SK-N-DZ (cell line): ENCODE measurements around the gene KMT2E.

Source experiments
- DNase-seq: peaks from one replicate; pipeline ENCODE4 v3.0.0-alpha.2; 2015; ENCODE audit warnings: low spot score

The KMT2E gene

DNA sequence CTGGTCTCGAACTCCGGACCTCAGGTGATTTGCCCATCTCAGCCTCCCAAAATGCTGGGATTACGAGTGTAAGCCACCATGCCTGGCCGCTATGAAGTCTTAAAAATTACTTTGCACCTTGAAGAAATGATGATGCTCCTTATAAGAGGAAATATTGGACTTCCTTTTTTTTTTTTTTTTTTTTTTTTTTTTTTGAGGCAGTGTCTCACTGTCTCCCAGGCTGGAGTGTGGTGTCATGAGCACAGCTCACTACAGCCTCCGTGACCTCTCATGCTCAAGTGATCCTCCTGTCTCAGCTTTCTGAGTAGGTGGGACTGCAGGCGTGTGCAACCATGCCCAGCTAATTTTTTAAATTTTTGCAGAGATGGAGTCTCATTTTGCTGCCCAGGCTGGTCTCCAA lies 65.3 kb downstream of the KMT2E start:
- no peak for DNase-seq

DNA sequence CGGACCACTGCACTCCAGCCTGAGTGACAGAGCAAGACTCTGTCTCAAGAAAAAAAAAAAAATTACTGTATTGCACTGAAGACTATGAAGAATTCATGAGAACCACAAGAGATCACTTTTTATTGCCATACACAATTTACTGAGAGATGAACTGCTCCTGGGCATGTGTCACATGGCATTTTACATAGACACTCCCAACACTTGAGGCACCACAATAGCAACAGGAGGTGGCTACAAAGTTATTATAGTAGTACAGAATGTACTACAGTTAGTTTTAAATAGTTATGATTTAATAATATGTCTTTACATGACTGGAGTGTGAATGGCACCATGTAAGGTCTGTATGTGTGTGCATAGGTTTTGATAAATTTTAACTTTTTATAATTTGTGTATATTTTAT lies 70.6 kb downstream of the KMT2E start:
- DNase-seq: no peak

DNA sequence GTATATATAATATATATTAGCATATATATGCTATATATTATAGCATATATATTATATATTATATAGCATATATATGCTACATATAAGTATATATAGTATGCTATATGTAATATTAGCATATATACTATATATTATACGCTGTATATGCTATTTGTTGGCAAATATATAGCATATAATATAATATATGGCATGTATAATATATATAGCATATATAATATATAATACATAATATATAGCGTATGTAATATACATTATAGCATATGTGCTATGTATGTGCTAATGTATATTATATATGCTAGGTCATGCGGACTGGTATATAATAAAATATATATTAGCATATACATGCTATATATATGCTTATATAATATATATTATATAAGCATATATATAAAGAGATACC lies 72.8 kb downstream of the KMT2E start:
- no peak for DNase-seq

DNA sequence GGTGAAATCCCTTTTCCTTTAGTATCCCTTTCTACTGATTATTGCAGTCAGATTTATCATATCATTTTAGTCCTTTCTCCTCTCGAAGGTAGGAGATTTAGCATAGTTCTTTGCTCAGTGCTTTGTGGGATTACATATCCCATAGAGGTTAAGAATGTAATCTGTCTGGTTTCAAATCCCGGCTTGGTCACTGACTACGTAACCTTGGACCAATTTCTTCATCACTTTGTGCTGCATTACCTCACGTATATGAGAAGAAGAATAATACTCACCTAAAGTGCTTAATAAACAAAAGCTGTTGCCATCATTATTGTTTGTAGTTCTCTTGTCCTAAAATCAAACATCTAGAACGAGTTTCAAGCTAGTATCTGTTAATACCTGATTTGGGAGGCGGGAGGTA lies 74.0 kb downstream of the KMT2E start:
- no peak for DNase-seq

DNA sequence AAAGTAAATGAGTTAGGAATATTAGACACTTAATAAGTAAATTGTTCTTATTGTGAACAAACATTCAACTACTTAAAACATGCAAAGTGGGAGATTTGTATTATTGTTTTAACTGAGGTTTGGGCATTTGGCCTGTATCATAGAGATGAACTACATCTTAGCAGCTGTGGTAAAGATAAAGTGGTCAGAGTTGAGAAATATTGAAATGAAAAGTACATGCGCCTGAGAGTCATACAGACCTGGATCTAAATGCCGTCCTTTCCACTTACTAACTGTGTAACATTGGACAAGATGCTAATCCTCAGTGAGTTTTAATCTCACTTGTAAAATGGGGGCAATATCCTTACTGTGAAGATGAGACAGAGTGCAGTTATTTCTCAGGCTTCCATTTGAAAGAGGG lies 74.5 kb downstream of the KMT2E start:
- DNase-seq: no peak

DNA sequence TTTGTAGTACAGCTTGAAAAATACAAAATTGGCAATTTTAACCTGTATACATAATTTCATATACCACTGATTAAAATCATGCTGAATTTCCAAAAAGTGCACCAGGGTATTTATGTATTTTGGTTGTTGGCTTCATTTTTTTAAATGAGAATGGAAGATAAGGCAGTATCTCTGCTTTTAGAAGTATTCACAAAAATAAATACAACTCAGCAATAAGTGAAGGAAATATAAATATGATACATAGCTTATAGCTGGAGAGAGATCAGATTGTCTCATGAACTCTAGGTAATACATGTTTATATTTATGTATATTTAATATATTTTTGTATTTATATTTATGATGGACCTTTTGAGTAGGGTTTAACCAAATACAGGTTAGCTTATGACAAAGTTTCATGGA lies 81.0 kb downstream of the KMT2E start:
- DNase-seq: no peak

DNA sequence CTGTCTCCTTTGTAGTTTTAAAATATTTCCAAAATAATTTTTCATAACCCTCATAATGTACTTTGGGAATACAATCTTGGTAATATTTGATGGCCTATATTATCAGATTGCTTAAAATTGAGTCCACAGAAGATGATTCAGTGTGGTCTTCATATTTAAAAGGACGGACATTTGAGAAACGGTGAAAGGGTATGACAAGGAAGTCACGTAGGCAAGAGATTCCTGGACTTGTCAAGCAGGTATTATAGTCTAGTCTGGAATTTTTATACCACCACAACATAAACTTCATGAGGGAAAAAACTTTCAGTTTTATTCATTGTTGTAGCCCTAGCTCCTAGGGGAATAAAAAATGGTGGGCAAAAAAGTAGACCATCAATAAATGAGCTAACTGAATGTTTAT lies 82.3 kb downstream of the KMT2E start:
- DNase-seq: no peak

DNA sequence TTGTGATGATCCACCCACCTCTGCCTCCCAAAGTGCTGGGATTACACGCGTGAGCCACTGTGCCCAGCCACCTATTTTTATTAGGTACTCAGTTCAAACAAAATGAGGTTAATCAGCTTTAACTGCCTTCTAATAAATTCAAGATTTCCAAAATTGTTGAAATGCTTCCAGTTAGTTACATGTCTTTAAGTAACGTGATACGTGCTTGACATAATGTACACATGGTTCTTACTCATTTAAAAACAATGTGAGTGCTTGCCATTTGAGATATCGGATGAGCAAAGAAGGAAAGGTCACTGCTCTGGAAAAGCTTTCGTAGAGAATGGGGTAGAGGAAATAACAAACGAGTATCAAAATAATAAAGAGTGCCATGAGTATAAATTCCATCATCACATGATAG lies 83.6 kb downstream of the KMT2E start:
- no peak for DNase-seq

DNA sequence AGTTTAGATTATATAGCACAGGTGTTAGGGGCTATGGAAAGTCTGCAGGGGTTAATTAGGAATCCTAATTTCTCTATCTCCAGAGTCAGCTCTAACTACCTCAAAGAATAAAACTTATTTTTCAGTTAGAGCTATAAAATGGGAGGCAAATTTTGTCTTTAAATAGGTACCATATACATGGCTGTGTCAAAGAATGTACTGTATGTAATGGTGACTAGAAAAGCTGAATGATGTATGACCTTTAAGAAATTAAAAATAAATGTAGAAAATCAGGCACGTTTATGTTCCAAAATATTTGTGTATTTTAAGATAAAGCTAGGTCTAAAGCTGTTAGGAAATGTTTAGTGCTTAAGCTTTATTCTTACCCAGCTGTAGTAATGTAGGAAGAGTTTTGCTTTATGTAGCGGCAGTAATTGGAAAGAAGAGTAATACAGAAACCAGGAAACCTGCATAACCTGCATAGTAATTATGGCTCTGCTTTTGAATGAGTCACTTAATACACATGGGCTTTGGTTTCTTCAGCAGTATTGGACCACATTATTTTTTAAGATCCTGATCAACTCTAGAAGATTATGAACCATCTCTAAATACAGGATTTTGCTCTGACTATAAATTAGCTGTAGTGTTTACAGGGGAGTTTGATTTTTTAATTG lies 85.0 kb downstream of the KMT2E start:
- DNase-seq: no peak

DNA sequence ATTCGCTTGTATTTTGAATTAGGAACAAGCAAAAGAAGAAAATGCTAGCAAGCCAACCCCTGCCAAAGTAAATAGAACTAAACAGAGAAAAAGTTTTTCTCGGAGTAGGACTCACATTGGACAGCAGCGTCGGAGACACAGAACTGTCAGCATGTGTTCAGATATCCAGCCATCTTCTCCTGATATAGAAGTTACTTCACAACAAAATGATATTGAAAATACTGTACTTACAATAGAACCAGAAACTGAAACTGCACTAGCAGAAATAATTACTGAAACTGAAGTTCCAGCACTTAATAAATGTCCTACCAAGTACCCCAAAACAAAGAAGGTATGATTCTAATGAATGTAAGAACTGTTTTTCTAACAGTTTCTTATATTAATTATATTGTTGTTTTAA lies 87.9 kb downstream of the KMT2E start:
- no peak for DNase-seq

DNA sequence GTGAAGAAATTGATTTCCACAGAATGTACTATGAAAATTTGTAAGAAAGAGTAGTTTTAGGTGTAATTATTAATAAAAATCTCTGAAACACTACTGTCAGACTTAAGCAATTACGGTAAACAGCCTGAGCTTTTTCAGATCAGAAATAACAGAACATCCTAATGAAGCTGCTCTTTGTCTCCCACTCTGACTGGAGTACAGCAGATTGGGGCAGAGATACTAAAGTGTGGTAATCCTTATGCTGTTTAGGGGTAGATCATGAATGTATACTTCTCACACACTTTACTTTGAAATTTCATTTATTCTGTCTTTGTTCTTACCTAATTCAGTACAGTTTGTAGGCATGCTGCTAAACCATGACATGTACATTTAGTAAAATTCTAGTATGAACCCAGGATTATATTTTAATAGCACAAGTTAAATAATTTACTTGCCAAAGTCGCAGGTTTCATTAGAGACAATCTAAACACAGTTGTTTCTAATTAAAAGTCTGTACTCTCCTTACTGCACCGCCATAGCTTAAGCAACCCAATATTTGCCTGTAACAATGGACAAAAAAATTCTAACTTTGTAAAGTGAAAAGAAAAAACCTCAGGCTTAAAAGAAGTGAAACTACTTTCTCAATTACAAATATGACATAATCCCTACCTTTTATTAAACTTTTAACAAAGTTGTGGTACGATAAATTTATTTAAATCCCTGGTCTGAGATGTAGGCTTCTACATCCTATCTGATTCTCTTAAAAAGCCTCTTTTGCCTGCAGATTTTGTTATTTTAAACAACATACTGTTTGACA lies 88.8 kb downstream of the KMT2E start:
- DNase-seq: no peak

DNA sequence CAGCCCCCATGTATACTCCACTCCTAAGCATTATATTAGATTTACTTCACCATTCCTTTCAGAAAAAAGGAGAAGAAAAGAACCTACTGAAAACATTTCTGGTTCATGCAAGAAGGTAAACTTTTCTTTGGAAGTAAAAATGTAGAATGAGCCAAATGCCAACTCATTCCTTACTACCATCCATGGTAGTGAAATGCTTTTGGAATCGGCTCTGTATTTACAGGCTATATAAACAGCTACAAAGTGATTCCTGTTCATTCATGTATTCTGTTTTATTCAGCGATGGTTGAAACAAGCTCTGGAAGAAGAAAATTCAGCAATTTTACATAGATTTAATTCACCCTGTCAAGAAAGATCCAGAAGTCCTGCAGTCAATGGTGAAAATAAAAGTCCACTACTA lies 91.6 kb downstream of the KMT2E start:
- no peak for DNase-seq

DNA sequence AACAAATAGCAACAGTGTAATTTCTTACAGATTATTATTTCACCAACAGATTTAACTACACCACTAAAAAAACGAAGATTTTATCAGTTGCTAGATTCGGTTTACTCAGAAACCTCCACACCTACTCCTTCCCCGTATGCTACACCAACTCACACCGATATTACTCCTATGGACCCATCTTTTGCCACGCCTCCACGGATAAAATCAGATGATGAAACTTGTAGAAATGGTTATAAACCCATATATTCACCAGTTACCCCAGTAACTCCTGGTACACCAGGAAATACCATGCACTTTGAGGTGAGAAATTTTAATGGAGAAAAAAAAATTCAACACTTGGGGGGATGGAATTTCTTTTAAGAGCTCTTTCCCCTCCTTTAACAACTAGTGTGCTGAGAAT lies 92.5 kb downstream of the KMT2E start:
- no peak for DNase-seq

DNA sequence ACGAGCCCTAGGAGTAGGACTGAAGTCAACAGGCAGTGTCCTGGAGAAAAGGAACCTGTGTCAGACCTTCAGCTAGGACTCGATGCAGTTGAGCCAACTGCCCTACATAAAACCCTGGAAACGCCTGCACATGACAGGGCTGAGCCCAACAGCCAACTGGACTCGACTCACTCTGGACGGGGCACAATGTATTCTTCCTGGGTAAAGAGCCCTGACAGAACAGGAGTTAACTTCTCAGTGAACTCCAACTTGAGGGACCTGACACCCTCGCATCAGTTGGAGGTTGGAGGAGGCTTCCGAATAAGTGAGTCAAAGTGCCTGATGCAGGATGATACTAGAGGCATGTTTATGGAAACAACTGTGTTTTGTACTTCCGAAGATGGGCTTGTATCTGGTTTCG lies 93.5 kb downstream of the KMT2E start:
- no peak for DNase-seq

DNA sequence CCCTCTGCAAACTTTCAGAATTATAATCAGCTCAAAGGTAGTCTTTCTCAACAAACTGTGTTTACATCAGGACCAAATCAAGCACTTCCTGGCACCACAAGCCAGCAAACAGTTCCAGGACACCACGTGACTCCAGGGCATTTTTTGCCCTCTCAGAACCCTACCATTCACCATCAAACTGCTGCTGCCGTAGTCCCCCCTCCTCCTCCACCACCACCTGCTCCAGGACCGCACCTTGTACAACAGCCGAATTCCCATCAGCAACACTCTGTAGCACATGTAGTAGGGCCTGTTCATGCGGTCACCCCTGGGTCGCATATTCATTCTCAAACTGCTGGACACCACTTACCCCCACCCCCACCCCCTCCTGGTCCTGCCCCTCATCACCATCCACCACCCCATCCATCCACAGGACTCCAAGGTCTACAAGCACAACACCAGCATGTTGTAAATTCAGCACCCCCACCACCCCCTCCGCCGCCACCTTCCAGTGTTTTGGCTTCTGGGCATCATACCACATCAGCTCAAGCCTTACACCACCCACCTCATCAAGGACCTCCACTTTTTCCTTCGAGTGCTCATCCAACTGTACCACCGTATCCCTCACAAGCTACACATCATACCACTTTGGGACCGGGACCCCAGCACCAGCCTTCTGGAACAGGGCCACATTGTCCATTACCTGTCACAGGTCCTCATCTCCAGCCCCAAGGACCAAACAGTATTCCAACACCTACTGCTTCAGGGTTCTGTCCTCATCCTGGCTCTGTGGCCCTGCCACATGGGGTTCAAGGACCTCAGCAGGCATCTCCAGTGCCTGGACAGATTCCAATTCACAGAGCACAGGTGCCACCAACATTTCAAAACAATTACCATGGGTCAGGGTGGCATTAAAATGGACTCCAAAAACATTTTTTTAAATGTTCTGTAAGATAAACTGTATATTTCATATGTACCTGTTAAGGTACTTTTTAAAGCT lies 98.7 kb downstream of the KMT2E start:
- DNase-seq: no peak

DNA sequence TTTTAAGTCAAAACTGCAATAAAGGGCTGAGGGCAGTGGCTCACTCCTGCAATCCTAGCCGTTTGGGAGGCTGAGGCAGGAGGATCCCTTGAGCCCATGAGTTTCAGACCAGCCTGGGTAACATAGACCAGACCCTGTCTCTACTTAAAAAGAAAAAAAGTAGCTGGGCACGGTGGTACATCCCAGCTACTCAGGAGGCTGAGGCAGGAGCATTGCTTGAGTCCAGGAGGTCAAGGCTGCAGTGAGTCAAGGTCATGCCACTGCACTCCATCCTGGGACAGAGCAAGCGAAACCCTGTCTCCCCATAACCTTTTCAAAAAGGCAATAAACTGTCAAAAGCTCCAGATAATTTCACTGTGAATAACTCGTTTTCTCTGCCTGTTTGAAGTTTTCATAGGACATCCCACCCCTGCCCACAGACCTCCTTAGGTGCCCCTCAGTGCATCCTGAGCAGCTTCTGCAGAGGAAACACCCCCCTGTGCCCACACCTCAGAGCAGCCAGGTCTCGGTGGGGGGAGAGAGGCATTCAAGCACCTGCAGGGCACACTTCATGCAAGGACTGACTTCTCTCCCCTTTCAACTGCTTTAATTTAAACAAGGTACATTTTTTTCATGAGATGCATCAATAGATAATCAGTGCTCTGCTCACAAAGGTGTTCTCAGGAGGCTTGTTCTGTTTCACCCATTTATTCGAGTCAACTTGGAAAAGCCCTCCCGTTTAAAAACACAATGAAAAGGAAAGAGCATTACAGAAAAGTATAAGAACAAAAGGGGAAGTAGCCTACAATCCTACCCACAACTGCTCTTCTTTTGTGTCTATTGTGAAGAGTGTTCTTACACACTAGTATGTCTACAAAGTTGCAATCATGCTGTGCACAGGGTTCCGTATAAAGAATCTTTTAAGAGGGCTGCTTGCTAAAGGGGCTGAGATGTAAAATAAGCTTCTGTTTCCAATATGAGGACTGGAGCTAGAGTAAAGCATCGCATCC lies 104.9 kb downstream of the KMT2E start:
- no peak for DNase-seq

DNA sequence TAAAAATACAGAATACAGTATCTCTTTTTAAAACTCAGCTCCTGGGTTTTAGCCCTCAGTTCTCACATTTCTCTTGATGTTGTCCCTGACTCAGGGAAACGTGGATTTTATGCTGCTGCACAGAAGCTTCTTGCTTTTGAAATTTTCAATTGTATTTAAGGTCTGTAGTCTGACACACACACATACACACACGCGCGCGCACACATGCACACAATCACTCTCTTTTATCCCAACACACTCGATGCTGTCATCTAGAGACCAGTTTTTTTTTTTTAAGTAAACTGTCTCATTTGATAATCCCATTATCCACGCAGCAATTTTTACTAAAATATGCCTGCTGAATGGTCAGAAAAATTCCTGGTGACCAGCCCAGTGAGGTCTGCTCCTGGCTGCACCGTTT lies 108.6 kb downstream of the KMT2E start:
- DNase-seq: no peak

DNA sequence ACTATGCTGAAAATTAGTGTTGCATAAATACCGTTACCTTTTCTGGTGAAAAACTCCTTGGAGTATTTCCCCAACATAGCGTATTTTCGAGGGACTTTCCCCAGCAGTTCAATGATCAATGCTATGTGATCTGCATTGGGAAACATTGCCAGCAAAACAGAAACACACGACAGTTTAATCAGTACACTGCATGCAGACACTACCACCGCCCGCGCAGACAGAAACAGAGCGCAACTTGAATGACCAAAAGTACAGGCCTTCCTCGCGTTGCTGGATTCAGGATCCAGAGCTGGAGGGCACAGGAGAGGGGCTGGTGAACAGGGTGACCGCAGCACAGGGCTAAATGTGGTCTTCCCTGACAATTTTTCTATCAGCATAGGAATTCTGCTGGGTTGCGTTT lies 111.7 kb downstream of the KMT2E start:
- DNase-seq: no peak

DNA sequence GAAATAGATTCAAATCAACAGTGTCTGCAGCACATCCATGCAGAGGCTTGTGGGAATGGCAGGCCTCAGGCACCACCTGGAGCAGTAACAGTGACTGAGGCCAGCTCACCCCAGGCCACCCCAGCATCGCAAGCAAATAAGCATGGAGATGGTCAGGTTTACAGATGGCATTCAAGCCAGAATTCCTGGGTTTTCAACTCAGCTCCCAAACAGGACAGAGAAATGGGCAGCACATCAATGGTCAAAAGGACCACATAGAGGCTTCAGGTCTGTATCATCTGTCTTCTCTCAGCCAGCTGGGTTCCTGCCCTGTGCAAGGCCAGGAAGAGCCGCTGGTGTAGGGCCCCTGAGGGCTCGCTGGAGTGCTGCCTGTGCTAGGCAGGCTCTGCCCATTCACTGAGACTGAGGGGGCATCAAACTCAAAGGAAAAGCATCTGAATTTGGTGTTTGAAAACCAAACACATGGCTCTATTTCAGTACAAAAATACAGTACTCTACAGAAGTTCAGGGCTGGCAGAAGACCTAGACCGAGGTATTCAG lies 112.5 kb downstream of the KMT2E start:
- DNase-seq: no peak

DNA sequence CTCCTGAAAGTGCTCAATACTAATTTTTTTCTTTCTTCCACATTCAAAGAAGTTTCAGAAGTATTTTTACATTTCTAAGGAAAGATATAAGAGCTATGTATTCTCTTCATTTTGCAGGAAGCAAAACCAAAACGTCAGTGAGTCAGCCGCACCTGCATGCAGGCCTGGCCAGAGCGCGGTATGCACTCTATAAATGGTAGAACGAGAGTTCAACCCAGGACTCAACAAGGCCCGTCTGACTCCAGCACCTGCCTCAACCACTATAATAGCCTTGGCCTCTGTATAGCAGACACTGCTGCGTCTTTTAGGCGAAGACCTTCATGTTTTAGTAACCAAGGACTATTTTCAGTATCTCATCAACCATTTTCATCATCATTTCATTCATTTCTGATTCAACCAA lies 113.2 kb downstream of the KMT2E start:
- no peak for DNase-seq

DNA sequence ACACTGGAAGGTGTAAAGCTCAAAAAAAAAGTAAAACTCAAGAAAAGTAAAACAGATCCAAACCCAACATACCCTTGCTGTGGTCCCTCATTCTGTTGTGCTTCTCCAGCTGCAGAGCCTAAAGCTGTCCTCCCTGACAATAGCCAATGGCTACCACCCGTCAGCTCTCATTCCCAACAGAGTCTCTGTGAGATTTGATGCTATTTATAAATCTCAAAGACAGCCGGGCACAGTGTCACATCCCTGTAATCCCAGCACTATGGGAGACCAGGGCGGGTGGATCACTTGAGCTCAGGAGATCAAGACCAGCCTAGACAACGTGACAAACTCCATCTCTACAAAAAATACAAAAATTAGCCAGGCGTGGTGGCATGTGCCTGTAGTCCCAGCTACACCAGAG lies 116.0 kb downstream of the KMT2E start:
- DNase-seq: no peak
